ENCODE data around the gene PPP1R14C. TPM values are rescaled to one million over a fixed set of nuclear protein-coding genes. Genes with fewer than 3 reads are reported as not detected.
"Not testable (repeated sequence)": the region's sequence is repeated elsewhere in the genome, so short reads cannot be mapped to it uniquely, and the experiment has no call there.

PPP1R14C gene
- total and polyA plus RNA-seq, 10 donors = 0.06 to 0.39 (median 0.18) TPM; not detected in 4

- no peaks in the 10 kb centered on the region for H3K4me1 ChIP-seq
- DNase-seq = no peak
- H3K9me3 ChIP-seq = peaks cover 0 to 18% (median 3%) of the 10 kb centered on the region in 8 donors
- intact Hi-C loops (cut with DNase I; ENCODE audit: low total_unique reads) = no loop called here
- WGBS, 5 donors = 73 to 86% (median 79%) methylated on average over 7 of the region's 7 CpGs
- no peaks in the 10 kb centered on the region for H3K36me3 ChIP-seq
- H3K4me3 ChIP-seq = no peak overlapping the region
- TF ChIP-seq POLR2AphosphoS5 (IDR thresholded peaks at IDR 0.05) (no peak), CTCF (IDR thresholded peaks at IDR 0.05 in 8 of 11, conservative IDR thresholded peaks at IDR 0.05 in 3 of 11) (no peak), POLR2A (IDR thresholded peaks at IDR 0.05) (no peak)
- peaks cover 0 to 21% (median 0%) of the 10 kb centered on the region in 7 donors for H3K27me3 ChIP-seq (replicated peaks in 1 of 7)
- no peak overlapping the region for H3K27ac ChIP-seq
These were observed 8.4 kb upstream of the PPP1R14C start for GRCh38 chr6:150134280-150134920.

GRCh38 chr6:150137711-150138110 is 5.1 kb upstream of the PPP1R14C start:
- Histone ChIP-seq H3K9me3 (peaks cover 0 to 18% (median 3%) of the 10 kb centered on the region in 8 donors), H3K27me3 (replicated peaks in 1 of 7) (peaks cover 0 to 42% (median 17%) of the 10 kb centered on the region in 7 donors), H3K4me1 (peaks cover 4 to 18% (median 10%) of the 10 kb centered on the region in 6 donors)
- DNase-seq; H3K27ac ChIP-seq; H3K4me3 ChIP-seq; intact Hi-C loops (cut with DNase I; ENCODE audit: low total_unique reads); H3K36me3 ChIP-seq: not testable (repeated sequence)
- 26 to 62% (median 44%) methylated on average over 3 of the region's 3 CpGs for WGBS, 5 donors

- TF ChIP-seq POLR2A (IDR thresholded peaks at IDR 0.05) = no peak
- no peak for TF ChIP-seq CTCF (IDR thresholded peaks at IDR 0.05 in 8 of 11, conservative IDR thresholded peaks at IDR 0.05 in 3 of 11)
- TF ChIP-seq POLR2AphosphoS5 (IDR thresholded peaks at IDR 0.05) = no peak
- WGBS, 5 donors = 73 to 86% (median 78%) methylated on average over 7 of the region's 7 CpGs
- no peak for DNase-seq
- peaks cover 11 to 27% (median 19%) of the 10 kb centered on the region in 6 donors for H3K4me1 ChIP-seq
- no peak overlapping the region for H3K4me3 ChIP-seq
- intact Hi-C loops (cut with DNase I; ENCODE audit: low total_unique reads) = no loop called here
- H3K9me3 ChIP-seq = peaks cover 0 to 18% (median 3%) of the 10 kb centered on the region in 8 donors
- no peaks in the 10 kb centered on the region for H3K36me3 ChIP-seq
- H3K27ac ChIP-seq = no peak overlapping the region
- peaks cover 0 to 46% (median 26%) of the 10 kb centered on the region in 7 donors for H3K27me3 ChIP-seq (replicated peaks in 1 of 7)
These were observed 4.2 kb upstream of the PPP1R14C start for GRCh38 chr6:150138638-150139037.

- 57 to 85% (median 74%) methylated on average over 3 of the region's 3 CpGs for WGBS, 5 donors
- H3K27me3 ChIP-seq (replicated peaks in 1 of 7) = peaks cover 0 to 55% (median 35%) of the 10 kb centered on the region in 7 donors
These were observed 3.3 kb upstream of the PPP1R14C start for GRCh38 chr6:150139533-150139932.

More at GRCh38 chr6:150139533-150139932, 3.3 kb upstream of the PPP1R14C start:
- intact Hi-C loops (cut with DNase I; ENCODE audit: low total_unique reads) = no loop called here
- no peaks in the 10 kb centered on the region for H3K36me3 ChIP-seq
- H3K4me3 ChIP-seq = no peak overlapping the region
- peaks cover 0 to 18% (median 3%) of the 10 kb centered on the region in 8 donors for H3K9me3 ChIP-seq
- peaks cover 11 to 36% (median 24%) of the 10 kb centered on the region in 6 donors for H3K4me1 ChIP-seq
- DNase-seq = no peak
- H3K27ac ChIP-seq = no peak overlapping the region
- no peak for TF ChIP-seq POLR2A (IDR thresholded peaks at IDR 0.05)
- TF ChIP-seq CTCF (IDR thresholded peaks at IDR 0.05 in 8 of 11, conservative IDR thresholded peaks at IDR 0.05 in 3 of 11) = no peak
- no peak for TF ChIP-seq POLR2AphosphoS5 (IDR thresholded peaks at IDR 0.05)
